Uterus (tissue), 2 donors: ENCODE data around the gene CCL22.

Experiments used
- POLR2A ChIP-seq, 2 donors: fragments of 450-650 bp; IDR thresholded peaks; one replicate each; pipeline ENCODE4 v1.6.1; 2016; ENCODE audit warnings: antibody characterized with exemption in 2 of 2, mild to moderate bottlenecking in 1 of 2, moderate library complexity in 1 of 2
- TF ChIP-seq, protein P1 (sequence below), 4 experiments: fragments of 200-600 bp in 2 of 4; fragments of 450-650 bp in 2 of 4; sonication (generic) in 2 of 4; IDR thresholded peaks; one replicate each; pipeline ENCODE4 v1.5.1; 2016 to 2019; ENCODE audit warnings: antibody characterized with exemption in 4 of 4, mild to moderate bottlenecking in 2 of 4, moderate library complexity in 1 of 4

- TF ChIP-seq, protein P1, sequence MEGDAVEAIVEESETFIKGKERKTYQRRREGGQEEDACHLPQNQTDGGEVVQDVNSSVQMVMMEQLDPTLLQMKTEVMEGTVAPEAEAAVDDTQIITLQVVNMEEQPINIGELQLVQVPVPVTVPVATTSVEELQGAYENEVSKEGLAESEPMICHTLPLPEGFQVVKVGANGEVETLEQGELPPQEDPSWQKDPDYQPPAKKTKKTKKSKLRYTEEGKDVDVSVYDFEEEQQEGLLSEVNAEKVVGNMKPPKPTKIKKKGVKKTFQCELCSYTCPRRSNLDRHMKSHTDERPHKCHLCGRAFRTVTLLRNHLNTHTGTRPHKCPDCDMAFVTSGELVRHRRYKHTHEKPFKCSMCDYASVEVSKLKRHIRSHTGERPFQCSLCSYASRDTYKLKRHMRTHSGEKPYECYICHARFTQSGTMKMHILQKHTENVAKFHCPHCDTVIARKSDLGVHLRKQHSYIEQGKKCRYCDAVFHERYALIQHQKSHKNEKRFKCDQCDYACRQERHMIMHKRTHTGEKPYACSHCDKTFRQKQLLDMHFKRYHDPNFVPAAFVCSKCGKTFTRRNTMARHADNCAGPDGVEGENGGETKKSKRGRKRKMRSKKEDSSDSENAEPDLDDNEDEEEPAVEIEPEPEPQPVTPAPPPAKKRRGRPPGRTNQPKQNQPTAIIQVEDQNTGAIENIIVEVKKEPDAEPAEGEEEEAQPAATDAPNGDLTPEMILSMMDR (IDR thresholded peaks at IDR 0.05), result no peak
- no peak for TF ChIP-seq POLR2A (IDR thresholded peaks at IDR 0.05)
Observed at GRCh38 chr16:57318240-57318970, 40.2 kb upstream of the CCL22 start.
